HepG2 (cell line): ENCODE data around the gene USP15. TPM values are rescaled to one million over a fixed set of nuclear protein-coding genes. Genes with fewer than 3 reads are reported as not detected.

ENCODE experiments used
- ATAC-seq: fragments of 200-7000 bp; cut with Tn5 transposase; 3 replicates; pipeline ENCODE4 v1.9.1; 2020; ENCODE audit warnings: mild to moderate bottlenecking, moderate library complexity
- BruUV-seq: library from RNA; stranded (reverse); fragments of 400-500 nt; replicated peaks from 2 replicates; lab custom pipeline; 2021; lab: Mats Ljungman, UMichigan
- CTCF ChIA-PET: fragments of 300-600 bp; formaldehyde crosslinking; extraction: SDS; loops from one replicate; lab custom pipeline; 2021; ENCODE audit warnings: low total read pairs, inconsistent platforms, low intra/inter-chr PET ratio; lab: Yijun Ruan, JAX
- POLR2A ChIA-PET: fragments of 350-600 bp; sonication (Branson Sonifier 250); formaldehyde crosslinking; loops from one replicate; lab custom pipeline; 2020; ENCODE audit warnings: antibody characterized with exemption, inconsistent platforms; lab: Yijun Ruan, JAX
- DNase-seq: peaks from one replicate; pipeline ENCODE4 v3.0.0-alpha.2; 2015; ENCODE audit warnings: low spot score
- FAIRE-seq: peaks from 3 replicates; lab custom pipeline; 2011; peaks lifted over from hg19 to GRCh38; lab: Jason Lieb, UNC
- H2AFZ ChIP-seq: one replicate; pipeline ENCODE4 v1.6.1; 2011; ENCODE audit warnings: low read length, inconsistent platforms
- H3K27ac ChIP-seq: fragments of 300-600 bp; 3 replicates; pipeline ENCODE4 v1.8.0; 2011; ENCODE audit warnings: mixed run types, mild to moderate bottlenecking, mixed read lengths, low read length, inconsistent platforms; ENCODE audit not compliant: insufficient read depth; ENCODE audit errors: extremely low read length
- H3K27me3 ChIP-seq, 2 experiments: fragments of 200-600 bp in 1 of 2; 2 replicates in 1 of 2; 3 replicates in 1 of 2; pipeline versions ENCODE4 v1.6.0 to v1.8.0; 2011; ENCODE audit warnings: low read length in 2 of 2, mild to moderate bottlenecking in 2 of 2, moderate library complexity in 2 of 2, inconsistent platforms in 1 of 2; ENCODE audit not compliant: insufficient read depth in 2 of 2, control insufficient read depth in 1 of 2
- H3K36me3 ChIP-seq, 2 experiments: fragments of 200-600 bp in 1 of 2; replicated peaks in 1 of 2; 2 replicates in 1 of 2; 3 replicates in 1 of 2; pipeline versions ENCODE4 v1.5.1 to v1.8.0; 2011; ENCODE audit warnings: low read length in 2 of 2, inconsistent platforms in 1 of 2; ENCODE audit not compliant: insufficient read depth in 2 of 2, control insufficient read depth in 1 of 2
- H3K4me1 ChIP-seq: 2 replicates; pipeline ENCODE4 v1.5.1; 2012; ENCODE audit warnings: low read length, inconsistent platforms; ENCODE audit not compliant: insufficient read depth
- H3K4me2 ChIP-seq: 2 replicates; pipeline ENCODE4 v1.6.0; 2011; ENCODE audit warnings: low read depth, low read length, inconsistent platforms
- H3K4me3 ChIP-seq, 3 experiments: fragments of 200-600 bp in 1 of 3; sonication (generic), shearing (Covaris generic) in 1 of 3; replicated peaks in 1 of 3; 2 replicates each; pipeline ENCODE4 v1.5.1; 2011 to 2016; ENCODE audit warnings: low read length in 3 of 3, inconsistent platforms in 2 of 3, low read depth in 2 of 3, mild to moderate bottlenecking in 2 of 3, control low read depth in 1 of 3, mixed read lengths in 1 of 3; ENCODE audit not compliant: insufficient read depth in 1 of 3
- H3K79me2 ChIP-seq: one replicate; pipeline ENCODE4 v1.6.1; 2011; ENCODE audit warnings: low read length, inconsistent platforms; ENCODE audit not compliant: insufficient read depth
- H3K9ac ChIP-seq: 2 replicates; pipeline ENCODE4 v1.6.0; 2011; ENCODE audit warnings: mild to moderate bottlenecking, low read depth, low read length, inconsistent platforms; ENCODE audit not compliant: insufficient read depth
- H3K9me3 ChIP-seq: 2 replicates; pipeline ENCODE4 v1.5.1; 2012; ENCODE audit warnings: mild to moderate bottlenecking, low read length
- H4K20me1 ChIP-seq: 2 replicates; pipeline ENCODE4 v1.6.0; 2011; ENCODE audit warnings: inconsistent platforms, mild to moderate bottlenecking, low read length, moderate library complexity; ENCODE audit not compliant: insufficient read depth
- AGO1 ChIP-seq: fragments of 200-400 bp; formaldehyde crosslinking; IDR thresholded peaks from 2 replicates; pipeline ENCODE4 v1.6.1; 2017; ENCODE audit warnings: mild to moderate bottlenecking, low read depth, low read length, moderate library complexity; ENCODE audit not compliant: poor library complexity, severe bottlenecking
- CCDC6 ChIP-seq: sonication (generic); formaldehyde crosslinking; IDR thresholded peaks from 2 replicates; pipeline ENCODE4 v1.8.1; 2022; ENCODE audit warnings: mild to moderate bottlenecking, missing genetic modification reagents, moderate library complexity
- MIXL1 ChIP-seq: IDR thresholded peaks from 2 replicates; pipeline ENCODE4 v1.6.1; 2016
- NFE2L1 ChIP-seq: sonication (generic); formaldehyde crosslinking; IDR thresholded peaks from 2 replicates; pipeline ENCODE4 v1.4.0; 2020; ENCODE audit warnings: missing genetic modification reagents, mild to moderate bottlenecking, borderline replicate concordance
- TEAD2 ChIP-seq: sonication (generic); formaldehyde crosslinking; IDR thresholded peaks from 2 replicates; pipeline ENCODE4 v1.9.0; 2021; ENCODE audit warnings: missing genetic modification reagents
- ZNF18 ChIP-seq: sonication (generic); formaldehyde crosslinking; IDR thresholded peaks from 2 replicates; pipeline ENCODE4 v1.8.0; 2022; ENCODE audit warnings: mild to moderate bottlenecking, missing genetic modification reagents; ENCODE audit not compliant: insufficient replicate concordance
- ZNF318 ChIP-seq: sonication (generic); formaldehyde crosslinking; IDR thresholded peaks from 2 replicates; pipeline ENCODE4 v1.4.0; 2020; ENCODE audit warnings: mild to moderate bottlenecking, missing genetic modification reagents
- ZNF691 ChIP-seq: sonication (generic); formaldehyde crosslinking; IDR thresholded peaks from 2 replicates; pipeline ENCODE4 v1.4.0; 2020; ENCODE audit warnings: missing genetic modification reagents, low read depth, mild to moderate bottlenecking, borderline replicate concordance
- WGBS: methylation state at CpG from one replicate; pipeline ENCODE4 v1.1.6; 2017; ENCODE audit warnings: low lambda C conversion rate; 5-methylcytosine and 5-hydroxymethylcytosine counted together
- in situ Hi-C: cut with HindIII; loops from 2 replicates; pipeline ENCODE4 v1.10.0; 2017; ENCODE audit warnings: low pct_unique_long_range_greater_than_20kb; ENCODE audit not compliant: extremely low pct_ligation_motif_present
- intact Hi-C: fragments of 100-400 bp; cut with micrococcal nuclease; formaldehyde crosslinking; loops from one replicate; pipeline ENCODE4 v1.10.0; 2022; ENCODE audit not compliant: unreplicated experiment
- polyA plus RNA-seq, 8 experiments: library from polyadenylated mRNA; depleted of rRNA in 3 of 8; stranded (reverse) in 7 of 8; unstranded in 1 of 8; fragments of >200 nt; fragmentation: Illumina TruSeq in 4 of 8; extraction: Trizol in 4 of 8; gene quantifications; 2 replicates each; pipeline versions ENCODE4 v1.2.1 to v1.2.3, GENCODE V29; 2011 to 2016; ENCODE audit warnings: low read depth in 4 of 8, missing spikeins in 1 of 8, mixed read lengths in 1 of 8; ENCODE audit not compliant: insufficient read depth in 1 of 8
- total RNA-seq, 5 experiments: library from RNA; depleted of rRNA; stranded (reverse); fragments of >200 nt; fragmentation: Illumina TruSeq; extraction: Trizol; gene quantifications; 2 replicates each; pipeline ENCODE4 v1.2.3, GENCODE V29; 2016; ENCODE audit warnings: low read depth in 1 of 5

Gene USP15
- total and polyA plus RNA-seq, 2 of the 13 experiments (the other 11 are each of a cell fraction or from before 2014, with no cell fraction given): 17.3 to 51.7 TPM

- TF ChIP-seq ZNF318 (CRISPR knock-in tag): no peak
Measured at GRCh38 chr12:62292761-62293344, 32.6 kb downstream of the USP15 start (continued).

GRCh38 chr12:62294378-62294777, 34.2 kb downstream of the USP15 start:
- no TSS peak for BruUV-seq
- no peak for FAIRE-seq
- Histone ChIP-seq H3K27ac (no peak overlapping the region), H3K79me2 (peaks cover 42% of the 10 kb centered on the region), H3K36me3 (peaks cover 4 to 34% of the 10 kb centered on the region in 2 experiments), H3K4me1 (0 out of 2 replicates have a peak, but pooled peaks cover 5% of the 10 kb centered on the region), H3K27me3 (no peaks in the 10 kb centered on the region), H2AFZ (no peak overlapping the region), H3K9ac (no peak overlapping the region), H3K9me3 (peaks cover 9% of the 10 kb centered on the region; the same call in 1 of the 2 replicates), H3K4me3 (no peak overlapping the region), H3K4me2 (no peak overlapping the region), H4K20me1 (0 out of 2 replicates have a peak, but pooled peaks cover 2% of the 10 kb centered on the region)
- no peak for DNase-seq
- no peak for ATAC-seq
- ChIA-PET CTCF (no interaction called here), POLR2A (no interaction called here)
- TF ChIP-seq AGO1 (no peak), TEAD2 (CRISPR knock-in tag) (no peak), MIXL1 (CRISPR knock-in tag) (no peak), CCDC6 (CRISPR knock-in tag) (no peak), NFE2L1 (CRISPR knock-in tag) (no peak), ZNF691 (CRISPR knock-in tag) (no peak), ZNF18 (CRISPR knock-in tag) (no peak)
- WGBS: 100% methylated on average over 1 of the region's 1 CpG
- intact Hi-C loops (no loop called here), in situ Hi-C loops (no loop called here)
